HG03469 (cell line): ENCODE measurements around the gene HTR2B.
A peak's percentile ranks its signal among the peaks of the same experiment; 100 is the strongest.
"Not testable (repeated sequence)": the region's sequence is repeated elsewhere in the genome, so short reads cannot be mapped to it uniquely, and the experiment has no call there.

Source experiments
- ATAC-seq: cut with Tn5 transposase; IDR thresholded peaks from one replicate; pipeline ENCODE4 v1.9.1; 2021; ENCODE audit warnings: mild to moderate bottlenecking, moderate library complexity, moderate number of reproducible peaks; ENCODE audit not compliant: unreplicated experiment

Gene HTR2B

DNA sequence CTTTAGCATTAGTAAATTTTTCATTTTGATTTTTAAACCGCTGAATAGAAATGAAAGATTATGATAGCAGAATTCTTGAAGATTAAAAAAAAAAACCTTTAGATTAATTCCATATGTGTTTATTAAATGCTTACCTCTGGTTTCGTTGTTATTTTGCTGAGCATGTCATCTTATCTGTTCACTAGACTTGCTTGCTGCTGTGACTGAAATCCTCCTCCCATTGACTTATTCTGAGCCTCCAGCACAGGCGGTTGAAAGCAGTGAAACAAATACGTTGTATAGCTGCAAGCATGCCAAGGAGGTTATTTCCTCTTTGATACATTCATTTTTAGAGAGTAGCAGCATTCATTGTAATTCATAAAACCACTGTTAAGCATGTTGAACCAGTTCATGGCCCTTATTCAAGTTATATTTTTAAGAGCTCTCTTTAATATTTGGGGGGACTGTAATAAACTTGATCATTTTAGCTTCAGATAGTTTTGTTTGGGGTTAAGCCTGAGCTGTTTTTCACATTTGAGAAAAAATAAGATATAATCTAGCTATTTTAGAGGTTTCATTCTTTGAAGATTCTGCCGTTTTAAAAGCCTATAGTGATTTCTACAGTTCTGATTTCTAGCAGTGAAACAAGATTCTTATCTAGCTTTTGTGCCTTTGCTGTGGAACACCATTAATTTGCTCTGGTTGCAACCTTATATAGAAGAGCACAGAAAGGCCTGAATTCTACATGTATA is at the start of gene HTR2B:
Gene HTR2B (minus strand): TSS at position 205 of the 731 bp plus-strand sequence. CDS start 1,278 bp downstream, outside the sequence.
- ATAC-seq = no peak

DNA sequence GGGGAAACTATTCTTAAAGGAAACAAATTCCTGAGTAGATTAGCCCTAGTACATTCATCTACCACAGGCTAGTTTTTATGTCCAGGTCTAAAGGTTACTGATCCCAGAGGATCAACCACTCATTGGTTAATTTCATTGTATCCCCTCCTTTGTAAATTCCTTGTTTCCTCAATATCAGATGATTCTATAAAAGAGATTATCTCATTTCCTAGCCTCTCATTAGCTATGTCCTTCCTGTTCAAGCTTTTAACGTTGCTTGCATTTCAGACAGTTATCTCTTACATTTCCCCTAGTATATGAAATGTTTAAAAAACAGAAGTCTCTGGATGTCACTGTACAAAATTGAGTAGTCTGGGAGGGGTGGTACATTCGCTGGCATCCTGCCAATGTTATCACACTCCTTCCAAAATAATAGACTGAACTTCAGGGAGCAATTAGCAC is 49.4 kb upstream of the HTR2B start:
- ATAC-seq = no peak

DNA sequence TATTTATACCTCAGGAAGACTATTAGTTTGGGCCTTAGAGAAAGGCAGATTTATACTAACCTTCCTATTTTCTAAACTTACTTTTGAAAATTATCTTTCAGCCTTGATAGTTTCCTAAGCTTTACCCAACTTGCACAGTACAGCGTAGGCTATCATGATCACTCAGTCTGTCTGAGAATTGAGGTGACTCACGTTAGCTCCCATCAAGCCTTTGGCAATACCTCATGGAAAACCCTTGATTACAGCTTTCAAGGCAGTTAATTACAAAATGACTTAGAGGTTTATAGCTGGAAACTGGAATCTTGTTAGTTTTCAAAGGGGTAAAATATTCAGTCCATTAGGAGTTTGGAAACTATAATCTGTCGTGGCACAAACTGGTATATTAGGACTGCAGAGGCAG is 47.2 kb upstream of the HTR2B start:
- ATAC-seq = no peak

DNA sequence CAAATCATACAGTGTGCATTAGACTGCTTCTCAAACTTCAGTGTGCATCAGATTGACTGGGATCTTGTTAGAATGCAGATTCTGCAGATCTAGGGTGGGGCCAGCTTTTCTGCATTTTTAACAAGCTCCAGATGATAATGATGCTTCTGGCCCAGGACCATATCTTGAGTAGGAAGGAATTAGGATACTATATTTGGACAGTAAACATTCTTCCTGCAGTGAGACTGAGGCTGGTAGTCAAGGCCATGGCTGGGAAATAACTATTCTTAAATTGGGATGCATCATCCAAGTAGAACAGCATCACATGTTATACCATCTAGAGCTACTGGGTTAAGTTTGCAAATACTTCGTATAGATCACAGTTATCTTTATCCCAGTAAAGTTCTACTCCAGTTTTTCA is 45.2 kb upstream of the HTR2B start:
- ATAC-seq = no peak

DNA sequence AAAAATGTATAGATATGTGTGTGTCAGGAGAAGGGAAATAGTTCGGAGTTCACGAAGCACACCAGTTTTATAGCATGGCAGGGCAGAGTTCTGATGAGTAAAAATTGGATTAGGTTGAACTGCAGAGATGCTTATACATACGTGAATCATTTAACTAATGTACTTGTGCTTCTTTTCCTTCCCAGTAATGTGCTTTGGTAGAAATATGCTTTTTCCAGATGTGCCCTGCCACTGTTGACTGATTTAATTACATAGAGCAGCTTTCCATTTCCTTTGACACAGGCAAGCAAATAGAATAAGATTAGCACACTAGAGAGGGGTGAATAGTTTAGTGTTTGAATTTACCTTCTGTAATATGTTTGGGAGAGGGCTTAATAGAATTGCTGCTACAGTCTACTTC is 44.6 kb upstream of the HTR2B start:
- no peak for ATAC-seq

DNA sequence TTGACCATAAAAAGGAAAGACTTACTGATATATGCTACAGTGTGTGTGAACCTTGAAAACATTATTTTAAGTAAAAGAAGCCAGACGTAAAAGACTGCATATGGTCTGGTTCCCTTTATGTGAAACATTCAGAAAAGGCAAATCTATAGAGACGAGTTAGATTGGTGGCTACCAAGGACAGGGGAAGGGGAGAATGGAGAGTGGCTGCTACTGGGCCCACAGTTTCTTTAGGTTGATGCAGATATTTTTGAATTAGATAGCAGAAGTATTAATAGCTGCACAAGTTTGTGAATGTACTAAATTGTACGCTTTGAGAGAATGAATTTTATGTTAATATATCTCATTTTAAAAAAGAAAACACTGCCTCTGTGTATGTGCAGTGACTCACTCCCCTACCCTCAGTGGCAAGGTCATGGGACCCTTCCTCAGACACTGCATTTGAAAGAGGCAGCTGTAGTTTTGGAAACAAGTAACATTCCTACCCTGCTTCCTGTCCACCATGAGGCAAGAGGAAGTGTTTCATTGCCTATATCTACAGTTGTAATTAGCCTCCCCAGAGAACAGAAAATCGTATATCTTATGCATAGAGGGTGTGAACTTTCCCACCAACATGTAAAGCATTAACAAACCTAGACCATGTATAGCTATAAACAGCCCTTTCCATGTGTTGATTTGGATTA is 43.8 kb upstream of the HTR2B start:
- no peak for ATAC-seq

DNA sequence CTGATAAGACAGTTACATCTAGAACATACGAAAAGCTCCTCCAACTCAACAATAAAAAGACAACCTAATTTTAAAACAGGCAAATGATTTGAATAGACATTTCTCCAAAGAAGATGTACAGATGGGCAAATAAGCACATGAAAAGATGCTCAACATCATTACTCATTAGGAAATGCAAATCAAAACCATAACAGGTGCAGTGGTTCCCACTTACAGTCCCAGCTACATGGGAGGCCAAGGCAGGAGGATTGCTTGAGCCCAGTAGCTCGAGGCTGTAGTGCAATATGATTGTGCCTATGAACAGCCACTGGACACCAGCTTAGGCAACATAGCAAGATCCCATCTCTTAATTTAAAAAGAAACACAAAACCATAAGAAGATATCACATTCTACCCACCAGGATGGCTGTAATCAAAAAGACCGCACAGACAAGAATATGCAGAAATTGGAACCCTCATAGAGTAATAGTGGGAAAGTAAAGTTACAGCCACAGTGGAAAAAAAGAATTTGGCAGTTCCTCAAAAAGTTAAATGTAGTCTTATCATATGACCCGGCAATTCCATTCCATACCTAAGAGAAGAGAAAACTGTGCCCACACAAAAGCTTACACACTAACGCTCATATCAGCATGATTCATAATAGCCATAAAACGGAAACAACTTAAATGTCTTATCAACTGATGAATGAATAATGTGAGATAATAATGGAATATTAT is 43.1 kb upstream of the HTR2B start:
- ATAC-seq = no peak

DNA sequence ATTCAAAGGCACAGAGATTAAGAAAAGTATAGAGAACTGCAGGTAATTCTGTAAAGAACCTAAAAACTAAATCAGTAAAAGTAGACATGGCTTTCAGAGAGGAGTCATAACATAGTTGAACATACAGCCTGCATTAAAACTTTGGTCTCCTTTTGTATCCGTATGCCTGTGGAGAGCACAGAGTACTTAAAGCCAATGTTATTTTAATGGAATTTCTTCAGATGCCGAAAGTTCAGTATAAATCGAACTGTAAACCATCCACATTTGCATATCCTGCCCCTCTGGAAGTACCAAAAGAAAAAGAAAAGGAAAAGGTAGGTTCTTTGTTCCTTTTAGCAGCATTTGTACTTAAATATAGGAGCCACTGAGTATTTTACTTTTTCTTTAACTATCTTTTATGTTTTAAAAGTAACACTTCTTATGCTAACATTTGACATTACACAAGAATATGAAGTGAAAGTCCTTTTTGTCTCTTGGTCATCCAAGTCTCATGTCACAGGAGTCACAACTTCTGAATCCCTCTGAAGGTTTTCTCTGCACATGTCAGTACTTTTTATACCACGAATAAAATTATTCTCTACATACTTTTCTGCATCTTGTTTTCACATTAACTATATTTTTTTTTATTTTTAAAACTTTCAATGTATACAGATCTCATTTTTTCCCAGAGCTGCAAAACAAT is 38.7 kb upstream of the HTR2B start:
- no peak for ATAC-seq

DNA sequence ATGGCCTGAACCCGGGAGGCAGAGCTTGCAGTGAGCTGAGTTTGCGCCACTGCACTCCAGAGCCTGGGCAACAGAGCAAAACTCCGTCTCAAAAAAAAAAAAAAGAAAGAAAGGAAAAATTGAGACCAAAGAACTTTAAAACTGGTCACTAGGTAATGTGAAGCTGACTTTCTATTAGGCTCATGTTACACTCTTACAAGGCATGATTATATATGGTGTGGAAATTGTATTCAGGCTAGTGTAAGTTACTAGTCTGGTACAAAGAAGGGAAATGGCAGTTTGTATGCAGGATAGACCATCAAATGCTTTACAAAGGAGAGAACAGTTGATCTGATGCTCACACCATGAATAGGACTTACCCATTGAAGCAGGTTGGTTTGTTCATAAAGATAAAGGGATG is 38.2 kb upstream of the HTR2B start:
- ATAC-seq = no peak

DNA sequence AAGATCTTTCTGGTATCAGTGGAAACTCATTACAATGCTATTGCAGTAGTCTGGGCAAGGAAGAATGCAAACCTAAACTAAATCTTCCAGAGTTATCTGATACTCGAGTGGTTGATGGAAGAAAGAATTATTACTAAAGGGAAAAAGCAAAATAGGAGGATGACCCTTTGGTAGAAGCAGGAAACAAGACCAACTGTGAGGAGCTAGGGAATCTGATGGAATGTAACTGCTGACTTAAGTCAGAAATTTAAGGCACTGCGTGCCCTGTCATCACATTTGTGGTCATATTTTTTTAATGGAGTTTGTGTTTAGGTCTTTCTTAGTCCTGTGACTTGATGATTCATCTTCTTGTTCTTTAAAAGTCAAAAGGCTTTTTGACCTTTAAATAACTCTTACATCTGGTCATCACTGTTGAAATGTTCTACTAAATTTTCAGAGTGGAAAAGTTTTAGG is 37.1 kb upstream of the HTR2B start:
- ATAC-seq = no peak

DNA sequence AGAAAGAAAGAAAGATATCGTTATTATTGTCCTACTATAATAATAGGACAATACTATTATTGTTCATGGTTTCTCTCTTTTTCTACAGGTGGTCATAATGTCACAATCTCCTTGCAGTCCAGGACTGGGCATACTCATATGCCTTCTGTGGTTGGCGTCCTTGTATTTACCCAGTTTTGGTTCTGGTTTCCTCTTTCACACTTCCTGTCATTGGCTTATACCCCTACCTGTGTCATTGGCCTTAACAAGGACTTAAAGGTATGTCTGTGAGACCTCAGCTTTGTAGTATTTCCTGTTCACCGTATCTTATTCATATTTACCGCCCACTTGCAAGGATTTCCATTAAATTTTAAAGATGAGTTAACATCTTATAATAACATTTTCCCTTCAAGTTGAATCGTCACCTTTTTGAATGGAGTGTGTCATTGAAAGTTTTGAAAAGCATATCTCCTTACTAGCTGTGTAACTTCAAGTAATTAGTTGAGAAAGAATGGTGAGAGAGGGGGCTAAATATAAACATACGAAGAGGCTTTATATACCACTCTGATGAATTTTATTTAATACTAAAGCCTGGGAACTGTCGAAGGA is 36.5 kb upstream of the HTR2B start:
- ATAC-seq = peak; percentile 48

DNA sequence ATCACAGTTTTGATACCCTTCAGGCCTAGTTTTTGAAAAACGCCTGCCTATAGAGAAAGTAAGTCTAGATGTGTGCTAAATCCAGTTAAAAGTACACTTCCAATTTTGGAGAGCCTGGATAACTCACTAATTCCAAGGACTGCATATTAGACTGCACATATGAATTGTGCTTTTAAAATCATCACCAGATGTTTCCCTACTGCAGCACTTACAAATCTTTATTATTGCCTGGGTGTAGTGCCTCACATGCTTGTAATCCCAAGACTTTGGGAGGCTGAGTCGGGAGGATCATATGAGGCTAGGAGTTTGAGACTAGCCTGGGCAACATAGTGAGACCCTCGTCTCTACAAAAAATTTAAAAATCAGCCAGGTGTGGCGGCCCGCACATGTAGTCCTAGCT is 35.9 kb upstream of the HTR2B start:
- no peak for ATAC-seq

DNA sequence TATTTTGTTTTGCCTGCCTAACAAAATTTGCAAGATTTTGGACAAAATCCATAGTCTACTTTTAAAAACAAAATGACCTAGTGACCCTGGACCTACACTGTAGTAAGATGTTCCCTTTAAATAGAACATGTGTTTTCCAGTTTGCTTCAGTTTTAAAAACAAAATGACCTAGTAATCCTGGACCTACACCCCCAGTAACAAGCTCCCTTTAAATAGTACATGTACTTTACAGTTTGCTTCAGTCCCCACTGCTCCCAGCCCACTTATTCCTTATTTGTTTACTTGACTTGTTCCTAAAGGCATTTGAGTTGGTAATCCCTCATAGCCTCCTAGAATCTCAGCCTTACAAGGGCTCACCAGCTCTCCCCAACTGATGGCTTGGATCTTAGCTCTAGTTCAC is 34.5 kb upstream of the HTR2B start:
- no peak for ATAC-seq

DNA sequence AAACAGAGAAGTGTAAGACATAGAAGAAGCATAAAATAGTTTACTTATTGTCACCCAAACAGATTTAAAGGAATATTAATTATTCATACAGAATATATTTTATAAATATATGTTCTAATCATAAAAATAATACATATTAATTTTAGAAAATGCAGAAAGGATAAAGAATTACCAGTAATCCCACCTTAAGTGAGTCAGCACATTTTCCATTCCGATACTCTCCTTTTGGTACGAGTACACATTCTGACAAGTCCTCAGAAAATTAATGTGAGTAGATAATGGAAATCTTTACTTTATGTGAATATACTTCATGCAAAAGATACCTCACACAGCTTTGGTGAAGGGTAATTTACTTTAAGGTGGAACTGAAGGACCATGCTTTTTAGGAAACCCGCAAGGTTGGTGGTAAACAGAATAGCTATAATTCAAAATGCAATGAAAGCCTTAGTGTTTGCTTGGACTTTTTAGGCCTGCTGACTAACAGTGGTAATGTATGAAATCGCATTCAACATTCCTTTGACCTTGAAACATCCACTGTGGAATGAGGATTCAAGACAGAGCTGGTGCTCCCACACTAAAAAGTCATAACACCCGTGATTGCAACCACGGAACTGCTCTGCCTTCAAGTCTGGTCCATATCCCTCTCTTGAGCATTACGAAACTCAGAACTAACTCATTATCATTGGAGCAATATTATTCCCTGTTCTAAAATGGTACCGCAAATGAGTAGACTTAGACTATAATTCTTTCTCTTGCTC is 28.1 kb upstream of the HTR2B start:
- no peak for ATAC-seq

DNA sequence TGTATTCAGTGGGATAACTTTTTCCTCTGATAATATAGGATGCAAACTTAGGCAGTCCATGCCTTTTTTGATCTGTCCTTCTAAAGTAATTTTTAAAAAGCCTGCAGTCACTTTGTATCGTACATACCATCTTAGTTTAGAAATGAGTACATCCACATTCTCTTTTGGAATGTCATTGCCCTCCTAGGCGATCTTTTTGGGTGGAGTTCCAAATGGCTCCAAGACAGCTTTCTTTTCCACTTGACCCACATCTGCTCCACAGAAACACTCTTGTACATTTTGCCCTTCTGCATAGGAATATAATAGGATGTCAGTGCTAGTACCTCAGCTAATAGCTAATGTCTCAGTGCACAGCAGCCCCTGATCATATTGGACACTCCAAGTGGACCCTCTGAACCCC is 21.8 kb upstream of the HTR2B start:
- ATAC-seq = no peak

DNA sequence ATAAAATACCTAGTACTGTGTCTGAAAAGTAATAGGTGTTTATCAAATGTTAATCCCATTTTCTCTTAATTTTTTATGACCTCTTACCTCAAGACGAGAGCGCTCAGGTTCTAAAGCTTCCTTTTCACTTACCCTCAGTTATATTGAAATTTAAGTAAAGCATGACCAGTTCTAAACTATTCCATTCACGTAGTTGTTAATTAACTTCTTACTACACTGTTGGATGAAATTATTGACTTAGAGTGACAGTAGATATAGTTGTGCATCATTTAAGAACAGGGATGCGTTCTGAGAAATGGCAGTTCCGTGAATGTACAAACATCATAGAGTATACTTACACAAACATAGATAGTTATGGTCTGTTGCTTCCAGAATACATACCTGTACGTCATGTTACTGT is 20.1 kb upstream of the HTR2B start:
- no peak for ATAC-seq

DNA sequence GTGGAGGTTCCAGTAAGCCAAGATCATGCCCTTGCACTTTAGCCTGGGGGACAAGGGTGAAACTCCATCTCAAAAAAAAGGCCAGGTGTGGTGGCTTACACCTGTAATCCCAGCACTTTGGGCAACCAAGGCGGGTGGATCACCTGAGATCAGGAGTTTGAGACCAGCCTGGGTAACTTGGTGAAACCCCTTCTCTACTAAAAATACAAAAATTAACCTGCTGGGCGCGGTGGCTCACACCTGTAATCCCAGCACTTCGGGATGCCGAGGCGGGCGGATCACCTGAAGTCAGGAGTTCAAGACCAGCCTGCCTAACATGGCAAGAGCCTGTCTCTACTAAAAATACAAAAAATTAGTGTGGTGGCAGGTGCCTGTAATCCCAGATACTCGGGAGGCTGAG is 16.0 kb upstream of the HTR2B start:
- not testable (repeated sequence) for ATAC-seq

DNA sequence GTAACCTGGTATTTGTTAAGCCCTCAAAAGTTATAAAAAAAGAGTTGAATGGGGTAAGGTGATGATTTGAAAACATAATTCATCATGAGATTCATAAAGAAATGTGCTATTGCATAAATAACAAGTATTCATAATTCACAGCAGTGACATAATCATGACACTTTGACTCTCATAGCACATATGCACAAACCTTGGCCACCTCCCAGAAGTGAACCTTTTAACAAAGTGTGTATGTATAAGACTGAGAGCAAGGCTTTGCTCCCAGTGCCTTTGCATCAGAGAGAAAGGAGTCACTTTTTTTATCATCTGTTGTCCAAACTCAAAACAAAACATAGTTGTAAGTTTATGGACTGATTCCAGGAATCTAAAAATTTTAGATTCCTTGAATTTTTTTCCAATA is 15.0 kb upstream of the HTR2B start:
- ATAC-seq = no peak

DNA sequence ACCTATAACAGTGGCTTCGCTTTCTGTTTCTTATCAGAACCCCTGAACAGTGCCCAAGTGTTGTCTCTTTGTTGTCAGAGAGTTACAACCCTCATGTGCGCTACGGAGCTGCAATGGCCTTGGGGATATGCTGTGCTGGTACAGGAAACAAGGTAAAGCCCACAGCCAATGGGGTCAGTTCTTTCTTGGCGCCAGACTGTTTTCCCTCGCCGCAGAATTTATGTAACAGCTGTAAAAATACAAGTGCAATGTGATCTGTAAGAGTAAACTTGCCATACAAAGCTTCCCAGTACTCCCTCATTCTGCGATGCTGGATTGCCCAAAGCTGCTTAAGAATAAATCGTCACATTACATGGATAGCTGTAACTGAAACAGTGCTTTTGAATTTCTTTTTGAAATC is 13.9 kb upstream of the HTR2B start:
- ATAC-seq = no peak
